ENCODE results near the gene SLC5A9.

GRCh38 chr1:48187969-48188563 lies 34.5 kb upstream of the SLC5A9 start:
- TF ChIP-seq, protein P1, sequence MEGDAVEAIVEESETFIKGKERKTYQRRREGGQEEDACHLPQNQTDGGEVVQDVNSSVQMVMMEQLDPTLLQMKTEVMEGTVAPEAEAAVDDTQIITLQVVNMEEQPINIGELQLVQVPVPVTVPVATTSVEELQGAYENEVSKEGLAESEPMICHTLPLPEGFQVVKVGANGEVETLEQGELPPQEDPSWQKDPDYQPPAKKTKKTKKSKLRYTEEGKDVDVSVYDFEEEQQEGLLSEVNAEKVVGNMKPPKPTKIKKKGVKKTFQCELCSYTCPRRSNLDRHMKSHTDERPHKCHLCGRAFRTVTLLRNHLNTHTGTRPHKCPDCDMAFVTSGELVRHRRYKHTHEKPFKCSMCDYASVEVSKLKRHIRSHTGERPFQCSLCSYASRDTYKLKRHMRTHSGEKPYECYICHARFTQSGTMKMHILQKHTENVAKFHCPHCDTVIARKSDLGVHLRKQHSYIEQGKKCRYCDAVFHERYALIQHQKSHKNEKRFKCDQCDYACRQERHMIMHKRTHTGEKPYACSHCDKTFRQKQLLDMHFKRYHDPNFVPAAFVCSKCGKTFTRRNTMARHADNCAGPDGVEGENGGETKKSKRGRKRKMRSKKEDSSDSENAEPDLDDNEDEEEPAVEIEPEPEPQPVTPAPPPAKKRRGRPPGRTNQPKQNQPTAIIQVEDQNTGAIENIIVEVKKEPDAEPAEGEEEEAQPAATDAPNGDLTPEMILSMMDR (conservative IDR thresholded peaks at IDR 0.05), result no peak
- no peak for TF ChIP-seq ZFX (IDR thresholded peaks at IDR 0.05)
